TTC549 (cell line): ENCODE results near the gene RBMS3.

Experiments used
- FAIRE-seq: peaks from 2 replicates; lab custom pipeline; 2012; peaks lifted over from hg19 to GRCh38; lab: Jason Lieb, UNC

RBMS3 gene

GRCh38 chr3:29892976-29893554, 612.2 kb downstream of the RBMS3 start:
- FAIRE-seq = no peak

DNA sequence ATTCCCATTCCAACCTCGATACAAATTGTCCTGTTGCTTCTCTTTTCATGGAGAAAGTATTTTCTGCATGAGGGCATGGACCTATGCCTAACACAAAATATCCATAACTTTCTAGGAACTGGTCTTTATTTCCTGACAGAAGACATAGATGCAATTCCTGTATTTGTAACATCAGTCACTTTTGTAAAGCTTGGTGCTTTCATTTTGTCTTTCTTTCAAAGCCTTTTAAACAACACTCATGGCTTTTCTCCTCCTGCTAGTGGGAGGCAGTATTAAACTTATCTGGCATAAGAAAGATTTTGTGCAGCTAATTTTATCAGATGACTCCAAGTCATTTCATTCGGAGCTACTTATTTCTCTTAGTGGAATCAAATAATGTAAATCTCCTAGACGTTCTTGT, 616.0 kb downstream of the RBMS3 start:
- FAIRE-seq = no peak

- no peak for FAIRE-seq
These were observed 617.5 kb downstream of the RBMS3 start for GRCh38 chr3:29898171-29898965.

DNA sequence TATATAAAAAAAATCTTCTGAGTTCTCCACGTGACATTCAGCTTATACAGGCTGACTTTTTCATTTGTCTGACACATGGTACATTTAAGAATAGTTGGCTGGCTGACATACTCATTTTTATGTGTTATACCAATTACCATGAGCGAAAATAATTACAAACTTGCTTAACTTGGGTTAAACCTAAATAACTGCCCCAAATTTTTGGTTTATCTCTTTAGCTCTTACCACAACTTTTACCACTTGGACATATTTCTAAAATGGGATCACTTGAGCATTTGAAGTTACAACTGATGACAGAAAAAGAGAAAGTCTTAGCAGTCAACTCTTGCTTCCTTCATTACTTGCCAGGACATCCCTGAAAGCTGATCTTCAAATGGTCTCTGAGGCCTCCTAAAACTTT, 618.1 kb downstream of the RBMS3 start:
- no peak for FAIRE-seq

DNA sequence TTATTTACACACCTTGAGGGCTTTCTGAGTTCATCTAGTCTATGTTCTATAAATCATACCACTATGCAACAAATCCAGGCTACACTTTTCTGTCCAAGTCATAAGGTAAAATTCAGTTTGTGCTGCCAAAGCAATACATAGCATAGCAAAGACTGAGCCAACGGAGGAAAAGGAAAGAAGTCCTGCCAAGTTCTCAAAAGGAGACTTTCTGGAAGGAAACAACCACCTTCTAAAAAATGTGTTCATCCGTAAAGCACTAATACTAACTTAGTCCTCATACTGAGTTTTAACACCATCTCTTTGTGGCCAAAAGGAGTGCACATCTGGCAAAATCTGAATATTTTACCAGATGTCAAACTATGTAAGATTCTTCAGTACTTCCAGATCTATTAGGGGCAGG, 620.2 kb downstream of the RBMS3 start:
- no peak for FAIRE-seq

- FAIRE-seq = no peak
These were observed 622.7 kb downstream of the RBMS3 start for GRCh38 chr3:29903600-29903999.

- FAIRE-seq = no peak
These were observed 626.0 kb downstream of the RBMS3 start for GRCh38 chr3:29906906-29907305.

DNA sequence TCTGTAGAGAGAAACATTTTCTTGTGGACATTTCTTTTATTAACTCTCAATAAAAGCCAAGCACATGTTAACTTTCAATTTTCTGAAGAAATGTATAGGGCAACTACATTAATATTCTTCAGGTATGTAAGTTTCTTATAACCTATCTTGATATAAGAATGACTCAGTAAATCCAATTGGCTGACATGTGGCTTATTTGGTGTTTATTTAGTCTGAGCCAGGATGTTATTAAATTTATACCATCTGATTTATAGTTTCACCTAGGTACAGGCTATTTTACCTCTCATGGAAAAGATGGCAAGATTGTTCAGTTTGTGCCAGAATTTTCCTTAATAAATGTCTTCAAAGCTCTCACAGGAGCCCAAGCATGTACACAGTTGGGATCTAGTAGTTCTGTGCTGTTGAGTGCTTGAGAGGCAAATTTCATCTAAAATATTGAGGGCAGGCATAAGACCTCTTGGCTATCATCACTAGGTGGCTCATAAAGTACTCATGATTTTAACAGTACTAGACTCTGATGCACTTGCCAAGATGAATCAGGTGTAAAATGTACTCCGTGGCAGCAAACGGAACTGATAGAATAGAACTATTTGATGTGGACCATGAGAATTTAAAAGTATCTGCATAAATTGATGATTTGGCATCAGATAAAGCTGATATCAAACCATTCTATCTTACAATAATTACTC, 631.9 kb downstream of the RBMS3 start:
- no peak for FAIRE-seq

DNA sequence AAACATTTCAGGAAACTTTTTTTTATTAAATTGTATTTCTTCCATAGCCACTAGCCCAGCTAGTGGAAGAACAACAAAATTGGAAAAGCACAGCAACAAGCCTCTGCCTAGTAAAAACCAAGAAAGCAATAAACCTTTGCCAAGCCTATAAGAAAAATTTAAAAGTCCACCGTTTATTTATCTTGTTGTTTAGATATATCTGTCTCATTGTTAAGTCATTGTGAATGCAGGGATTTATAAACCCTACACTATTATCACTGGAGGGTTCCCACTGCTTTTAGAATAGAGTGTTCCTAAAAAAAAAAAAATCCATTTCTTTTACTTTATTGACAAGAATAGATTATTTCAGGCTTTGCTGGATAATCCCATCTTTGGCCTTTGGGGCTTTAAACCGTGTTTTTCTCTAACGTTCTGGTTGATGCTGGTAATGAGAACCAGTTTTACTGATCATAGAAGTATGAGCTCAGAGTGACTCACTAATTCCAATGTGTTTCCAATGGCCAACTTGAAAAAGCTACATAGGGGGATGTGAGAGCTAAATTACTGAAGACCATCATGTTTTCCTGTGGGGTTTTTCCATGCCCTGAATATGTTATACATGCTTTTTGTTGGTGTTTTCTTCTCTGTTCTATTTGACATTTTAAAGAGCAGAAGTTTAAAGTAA, 634.1 kb downstream of the RBMS3 start:
- FAIRE-seq = no peak

DNA sequence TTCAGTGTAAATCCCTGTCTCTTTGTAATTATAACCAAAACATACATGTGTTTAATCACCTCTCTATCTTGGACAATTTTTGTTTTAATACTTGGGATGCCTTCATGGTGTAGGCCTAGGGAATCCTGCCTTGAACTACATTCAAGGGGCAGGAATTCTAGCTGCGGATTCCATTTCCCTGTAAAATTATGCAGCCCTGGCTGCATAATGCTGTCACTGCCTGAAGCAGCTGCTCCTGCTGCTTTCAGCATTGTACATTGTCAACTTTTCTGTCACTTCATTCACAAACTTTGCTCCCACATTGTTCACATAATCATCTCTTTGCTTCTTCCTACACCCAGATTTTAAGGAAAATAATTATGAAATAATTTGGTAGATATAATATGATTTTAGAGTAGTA, 638.7 kb downstream of the RBMS3 start:
- FAIRE-seq = no peak

- no peak for FAIRE-seq
These were observed 642.3 kb downstream of the RBMS3 start for GRCh38 chr3:29922992-29923746.

DNA sequence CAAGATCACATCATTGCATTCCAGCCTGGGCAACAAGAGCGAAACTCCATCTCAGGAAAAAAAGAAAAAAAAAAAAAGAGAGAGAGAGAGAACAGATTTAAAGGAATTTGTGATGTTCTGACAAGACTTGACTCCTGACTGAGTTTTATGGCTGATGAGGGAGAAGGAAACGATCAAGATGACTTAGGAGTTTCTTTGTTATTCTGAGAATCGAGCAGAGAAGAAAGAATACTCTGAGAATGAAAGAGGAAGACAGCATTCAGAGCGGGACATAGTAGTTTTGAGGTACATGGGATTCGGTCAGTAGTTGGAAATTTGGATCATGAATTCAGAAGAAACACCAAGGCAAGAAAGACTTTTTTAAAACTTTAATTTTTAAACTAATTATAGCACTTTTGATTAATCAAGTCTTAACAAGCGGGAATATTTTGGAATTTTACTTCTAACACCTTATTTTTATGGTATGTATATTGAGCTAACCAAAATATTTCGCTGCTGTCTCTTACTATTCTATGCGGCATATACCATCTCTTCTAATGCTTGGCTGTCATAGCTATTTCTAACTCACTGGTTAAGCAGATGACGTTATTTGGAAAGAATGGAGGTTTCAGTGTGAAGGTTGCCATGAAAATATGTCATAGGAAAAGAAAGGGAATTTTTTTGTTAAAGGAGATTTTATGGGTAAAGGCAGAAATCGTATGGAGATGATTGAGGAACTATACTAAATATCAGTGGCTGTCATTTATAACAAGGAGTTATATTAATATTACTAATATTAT, 644.1 kb downstream of the RBMS3 start:
- FAIRE-seq = no peak

- no peak for FAIRE-seq
These were observed 645.5 kb downstream of the RBMS3 start for GRCh38 chr3:29926378-29926777.

- no peak for FAIRE-seq
These were observed 651.9 kb downstream of the RBMS3 start for GRCh38 chr3:29932696-29933325.

GRCh38 chr3:29933802-29934490, 653.1 kb downstream of the RBMS3 start:
- FAIRE-seq = no peak

- no peak for FAIRE-seq
These were observed 653.9 kb downstream of the RBMS3 start for GRCh38 chr3:29934751-29935150.

GRCh38 chr3:29936054-29936453, 655.2 kb downstream of the RBMS3 start:
- no peak for FAIRE-seq

GRCh38 chr3:29936766-29937165, 655.9 kb downstream of the RBMS3 start:
- FAIRE-seq = no peak

GRCh38 chr3:29937185-29937584, 656.3 kb downstream of the RBMS3 start:
- FAIRE-seq = no peak

DNA sequence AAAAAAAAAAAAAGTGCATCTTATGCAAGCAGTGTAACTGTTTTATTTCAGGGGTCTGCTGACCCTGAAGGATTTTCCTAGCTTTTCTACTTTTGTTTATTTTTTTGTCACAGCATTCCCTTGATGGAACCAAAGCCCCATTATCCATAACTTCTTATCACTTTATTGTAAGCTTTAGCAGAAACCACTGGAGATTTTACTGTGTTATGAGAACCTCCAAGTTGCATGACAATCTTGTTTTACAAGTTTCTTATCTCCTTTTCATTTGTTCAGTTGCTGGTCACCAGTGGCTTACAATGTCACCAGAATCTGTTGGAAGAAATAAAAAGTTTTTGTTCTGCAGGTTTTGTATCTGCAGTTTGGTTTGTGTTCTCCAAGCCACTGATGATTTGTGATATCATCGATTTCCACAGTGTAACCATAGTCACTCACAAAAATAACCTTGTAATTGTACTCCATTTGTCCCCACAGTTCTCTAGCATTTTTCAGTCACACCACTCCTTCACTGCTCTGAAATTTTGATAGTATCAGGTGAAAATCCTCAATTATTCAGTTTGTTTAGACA, 660.0 kb downstream of the RBMS3 start:
- FAIRE-seq = no peak
